HG03280 (cell line): Measurements from ENCODE around the gene CACNG4.

Experiments
- ATAC-seq: cut with Tn5 transposase; IDR thresholded peaks from one replicate; pipeline ENCODE4 v1.9.1; 2021; ENCODE audit warnings: mild to moderate bottlenecking, moderate library complexity; ENCODE audit not compliant: unreplicated experiment

The CACNG4 gene

DNA sequence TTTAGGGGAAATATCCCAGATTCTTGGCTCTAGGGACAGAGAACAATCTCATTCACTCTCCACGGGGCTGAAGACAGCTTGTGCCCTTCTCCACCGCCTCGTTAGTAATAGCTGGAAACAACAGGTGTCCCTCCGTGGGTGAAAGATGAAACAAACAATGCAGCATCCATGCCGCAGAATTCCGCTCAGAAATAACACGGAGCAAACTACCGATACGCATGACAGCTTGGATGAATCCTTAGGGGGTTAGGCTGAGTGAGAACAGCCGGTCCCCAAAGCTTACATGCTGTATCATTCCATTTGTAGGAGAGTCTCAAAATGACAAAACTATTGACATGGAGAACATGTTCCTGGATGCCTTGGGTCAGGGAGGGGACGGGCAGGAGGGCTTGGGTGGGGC lies 50.5 kb downstream of the CACNG4 start:
- ATAC-seq, result no peak

GRCh38 chr17:67016039-67016762 lies 51.7 kb downstream of the CACNG4 start:
- ATAC-seq, result no peak

GRCh38 chr17:67017910-67018309 lies 53.4 kb downstream of the CACNG4 start:
- no peak for ATAC-seq

DNA sequence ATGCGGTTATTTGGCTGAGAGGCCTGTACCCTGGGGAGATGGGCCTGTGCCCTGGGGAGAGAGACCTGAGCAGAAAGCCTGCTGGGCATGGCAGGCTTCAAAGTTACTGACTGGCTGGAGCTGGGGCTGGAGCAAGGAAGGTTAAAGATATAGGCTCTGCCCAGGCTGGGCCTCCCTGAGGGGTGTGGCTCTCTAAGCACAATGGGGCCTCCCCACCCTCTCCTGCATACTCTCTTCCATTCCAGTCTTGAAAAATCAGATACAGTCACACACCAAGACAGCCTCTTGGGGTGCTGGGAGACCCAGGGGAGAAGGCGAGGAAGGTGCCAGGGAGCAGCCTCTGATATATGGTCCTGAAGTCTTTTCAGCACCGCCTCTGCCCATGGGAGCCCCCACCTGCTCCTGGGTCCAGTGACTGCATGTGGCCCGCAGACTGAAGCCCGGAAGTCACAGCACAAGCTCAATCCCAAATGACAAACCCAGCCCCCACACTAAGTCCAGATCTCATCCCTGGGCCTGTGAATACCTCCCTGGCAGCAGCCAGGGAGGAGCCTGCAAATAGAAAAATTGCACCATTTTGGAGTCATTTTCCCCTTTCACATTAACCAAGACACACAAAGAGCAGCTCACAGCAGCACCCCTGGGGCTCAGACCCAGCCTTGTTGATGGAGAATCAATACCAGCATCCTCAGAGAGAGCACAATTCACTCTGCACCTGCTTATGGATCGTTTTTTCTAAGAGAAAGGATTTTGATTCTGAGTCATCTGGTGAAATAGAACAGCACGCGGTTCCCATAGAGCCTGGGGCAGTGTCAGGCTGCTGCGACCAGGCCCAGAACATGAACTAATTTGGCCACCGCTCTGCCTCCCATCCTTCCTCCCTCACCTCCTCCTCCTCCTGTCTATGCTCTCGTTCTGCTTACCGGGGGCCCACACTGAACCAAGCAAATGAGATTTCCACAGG lies 54.2 kb downstream of the CACNG4 start:
- ATAC-seq, result no peak

- ATAC-seq, result no peak
Observed at GRCh38 chr17:67019809-67020208, 55.3 kb downstream of the CACNG4 start.

GRCh38 chr17:67020293-67020766 lies 55.8 kb downstream of the CACNG4 start:
- no peak for ATAC-seq

- ATAC-seq, result no peak
Observed at GRCh38 chr17:67021196-67021595, 56.7 kb downstream of the CACNG4 start.

DNA sequence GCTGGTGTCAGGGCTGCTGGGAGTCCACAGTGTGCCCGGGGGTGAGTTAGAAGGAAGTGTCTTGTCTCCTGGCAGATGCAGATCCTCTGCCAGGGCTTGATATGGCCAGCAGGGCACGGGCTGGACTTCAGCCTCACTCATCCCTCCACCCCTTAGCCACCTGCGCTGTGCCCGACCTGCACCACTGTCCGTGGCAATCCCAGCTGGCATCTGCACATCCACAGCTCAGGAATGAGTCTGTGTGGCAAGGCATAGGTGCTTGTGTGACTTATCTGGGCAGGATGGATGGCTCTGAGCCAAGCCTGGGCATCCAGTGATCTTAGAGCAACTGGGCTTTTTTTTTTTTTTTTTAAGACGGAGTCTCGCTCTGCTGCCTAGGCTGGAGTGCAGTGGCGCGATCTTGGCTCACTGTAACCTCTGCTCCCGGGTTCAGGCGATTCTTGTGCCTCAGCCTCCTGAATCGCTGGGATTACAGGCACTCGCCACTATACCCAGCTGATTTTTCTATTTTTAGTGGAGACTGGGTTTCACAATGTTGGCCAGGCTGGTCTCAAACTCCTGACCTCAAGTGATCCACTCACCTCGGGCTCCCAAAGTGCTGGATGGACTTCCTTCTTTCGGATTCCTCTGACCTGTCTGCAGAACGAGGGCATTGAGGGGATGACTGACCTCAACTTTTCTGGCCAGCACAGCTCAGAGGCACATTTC lies 57.4 kb downstream of the CACNG4 start:
- ATAC-seq, result no peak

DNA sequence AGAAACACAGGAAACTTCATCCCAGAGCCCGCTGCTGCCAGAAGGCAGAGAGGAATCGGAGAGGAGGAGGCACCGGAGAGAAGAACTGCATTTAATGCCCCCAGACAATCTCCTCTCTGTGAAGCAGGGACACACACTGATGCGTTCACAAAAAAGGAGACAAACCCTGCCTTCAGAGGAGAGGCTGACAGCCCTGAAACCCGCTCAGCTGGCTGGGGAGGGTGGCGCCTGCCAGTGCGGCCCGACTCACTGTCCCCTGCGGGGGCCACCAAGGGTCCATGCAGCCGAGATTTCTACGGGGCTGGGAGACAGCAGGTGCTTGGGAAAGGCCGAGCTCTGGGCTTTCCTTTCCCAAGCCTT lies 57.9 kb downstream of the CACNG4 start:
- ATAC-seq, result no peak

GRCh38 chr17:67024736-67025135 lies 60.2 kb downstream of the CACNG4 start:
- ATAC-seq, result no peak

DNA sequence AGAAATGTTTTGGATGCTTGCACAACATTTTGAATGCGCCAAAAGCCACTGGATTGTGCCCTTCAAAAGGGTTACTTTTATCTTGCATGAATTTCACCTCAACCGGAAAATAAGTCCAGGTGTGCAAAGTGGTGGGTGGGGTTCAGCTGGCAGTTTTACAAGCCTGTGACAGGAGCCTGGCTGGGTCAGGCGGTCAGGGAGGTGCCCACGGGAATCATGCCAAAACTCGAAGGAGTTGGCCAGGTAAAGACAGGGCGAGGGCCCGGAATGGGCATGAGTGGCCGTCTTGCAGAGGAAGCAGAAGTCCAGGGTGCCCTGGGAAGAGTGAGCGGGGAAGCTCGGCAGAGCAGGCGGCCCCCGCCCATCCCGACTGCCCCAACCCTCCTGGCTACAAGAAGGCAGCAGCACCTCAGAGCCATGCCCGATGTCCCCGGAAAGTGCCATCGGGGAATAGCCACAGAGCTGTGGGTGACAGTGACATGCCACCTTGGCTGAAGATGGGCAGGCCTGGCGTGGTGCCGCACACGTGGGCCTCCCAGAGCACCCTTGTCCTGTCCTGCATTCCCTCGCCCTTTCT lies 60.8 kb downstream of the CACNG4 start:
- ATAC-seq, result no peak

- ATAC-seq, result no peak
Observed at GRCh38 chr17:67026341-67026740, 61.8 kb downstream of the CACNG4 start.

DNA sequence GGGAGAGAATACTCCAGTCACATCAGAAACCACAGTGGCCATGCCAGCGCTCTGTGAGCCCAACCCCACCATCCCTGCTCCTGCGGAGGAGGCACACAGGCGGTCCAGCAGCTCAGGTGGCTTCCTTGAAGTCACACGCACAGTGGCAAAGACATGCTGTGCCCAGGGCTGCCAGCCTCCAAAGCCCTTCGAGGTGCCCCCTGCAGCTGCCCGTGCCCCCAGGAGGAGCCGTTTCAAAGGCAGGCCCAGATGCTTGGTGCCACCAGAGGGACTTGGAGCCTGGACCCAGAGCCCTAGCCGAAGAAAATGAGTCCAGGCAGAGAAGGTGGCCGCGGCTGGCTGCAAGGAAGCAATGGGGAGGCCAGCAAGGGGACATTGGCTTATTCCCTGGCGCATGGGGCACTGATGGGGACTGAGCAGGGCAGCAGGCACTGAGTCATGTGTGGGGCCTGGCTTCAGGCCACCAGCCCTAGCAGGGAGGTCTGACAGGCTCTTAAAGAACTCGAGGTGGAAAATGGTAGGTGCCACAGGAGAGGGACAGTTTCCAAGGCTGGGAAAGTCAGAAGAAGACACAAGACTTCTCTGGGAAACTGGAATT lies 62.6 kb downstream of the CACNG4 start:
- no peak for ATAC-seq

DNA sequence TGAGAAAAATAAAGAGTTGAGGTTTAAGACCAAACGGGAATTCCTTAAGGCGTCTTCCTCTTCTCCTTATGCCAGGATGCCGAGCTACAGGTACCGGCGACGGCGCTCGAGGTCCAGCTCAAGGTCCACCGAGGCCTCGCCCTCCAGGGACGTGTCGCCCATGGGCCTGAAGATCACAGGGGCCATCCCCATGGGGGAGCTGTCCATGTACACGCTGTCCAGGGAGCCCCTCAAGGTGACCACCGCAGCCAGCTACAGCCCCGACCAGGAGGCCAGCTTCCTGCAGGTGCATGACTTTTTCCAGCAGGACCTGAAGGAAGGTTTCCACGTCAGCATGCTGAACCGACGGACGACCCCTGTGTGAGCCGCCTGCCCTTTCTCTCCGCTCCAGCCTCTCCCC lies 66.1 kb downstream of the CACNG4 start:
- no peak for ATAC-seq

DNA sequence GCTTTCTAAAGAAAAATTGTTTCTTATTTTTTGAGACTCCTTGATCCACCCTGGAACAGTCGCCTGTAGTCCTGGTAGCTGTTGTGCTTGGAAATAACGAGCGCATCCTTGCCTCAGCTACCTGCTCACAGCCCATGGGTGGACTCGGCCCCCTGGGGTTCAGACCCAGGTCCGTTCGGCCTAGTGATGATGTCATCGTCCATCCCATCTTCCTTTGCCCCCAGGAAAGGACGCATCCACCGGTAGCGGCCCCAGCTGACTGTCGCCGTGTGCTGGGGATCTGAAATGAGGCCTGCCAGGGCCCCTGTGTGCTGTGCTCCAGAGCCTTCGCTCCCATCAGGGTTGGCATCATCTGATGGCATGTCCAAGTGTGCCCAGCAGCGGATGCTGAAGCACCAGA lies 67.9 kb downstream of the CACNG4 start:
- no peak for ATAC-seq

DNA sequence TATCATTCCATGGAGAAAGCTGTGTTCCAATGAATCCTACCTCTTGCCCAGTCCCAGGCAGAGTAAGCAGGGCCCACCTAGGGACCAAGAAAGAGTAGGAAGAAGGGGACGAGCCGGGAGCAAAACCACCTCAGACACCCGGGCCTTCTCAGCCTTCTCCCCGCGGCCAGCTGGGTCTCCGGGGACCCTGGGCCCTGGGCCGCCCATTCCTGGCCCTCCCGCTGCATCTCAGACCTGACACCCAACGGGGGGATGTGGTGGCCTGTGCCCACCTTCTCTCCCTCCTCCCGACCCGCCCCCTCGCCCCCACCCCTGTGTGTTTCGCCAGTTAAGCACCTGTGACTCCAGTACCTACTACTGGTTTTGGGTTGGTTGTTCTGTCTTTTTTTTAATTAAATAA lies 68.5 kb downstream of the CACNG4 start:
- ATAC-seq, result no peak

- ATAC-seq, result no peak
Observed at GRCh38 chr17:67033613-67034012, 69.1 kb downstream of the CACNG4 start.

DNA sequence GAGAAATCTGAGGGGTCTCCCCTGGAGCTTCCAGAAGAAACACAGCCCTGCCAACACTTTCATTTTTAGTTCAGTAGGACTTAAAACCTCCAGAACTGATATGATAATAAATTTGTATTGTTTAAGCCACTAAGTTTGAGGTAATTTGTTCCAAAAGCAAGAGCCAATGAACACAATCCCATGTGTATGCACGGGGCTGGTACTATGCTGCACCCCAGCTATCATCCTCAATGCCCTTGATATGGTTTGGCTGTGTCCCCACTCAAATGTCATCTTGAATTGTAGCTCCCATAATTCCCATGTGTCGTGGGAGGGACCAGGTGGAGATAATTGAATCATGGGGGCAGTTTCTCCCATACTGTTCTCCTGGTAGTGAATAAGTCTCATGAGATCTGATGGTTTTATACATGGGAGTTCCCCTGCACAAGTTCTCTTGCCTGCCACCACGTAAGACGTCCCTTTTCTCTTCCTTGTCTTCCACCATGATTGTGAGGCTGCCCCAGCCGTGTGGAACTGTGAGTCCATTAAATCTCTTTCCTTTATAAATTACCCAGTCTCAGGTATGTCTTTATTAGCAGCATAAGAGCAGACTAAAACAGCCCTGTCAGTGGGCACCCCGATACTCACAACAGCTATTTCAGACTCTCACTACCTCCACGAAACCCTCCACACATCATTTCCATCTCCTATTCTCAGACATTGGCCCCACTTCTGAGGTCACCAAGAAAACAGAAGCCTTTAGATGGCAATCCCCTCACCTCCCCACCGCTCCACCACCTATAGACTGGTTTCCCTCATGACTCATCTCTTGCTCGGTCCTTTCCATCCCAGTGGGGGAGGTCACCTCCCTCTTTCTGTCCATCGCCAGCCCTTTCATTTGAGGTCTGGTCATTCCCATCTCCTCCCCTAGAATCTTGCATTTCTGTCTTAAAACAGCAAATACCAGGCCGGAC lies 70.9 kb downstream of the CACNG4 start:
- ATAC-seq, result peak; percentile 71

DNA sequence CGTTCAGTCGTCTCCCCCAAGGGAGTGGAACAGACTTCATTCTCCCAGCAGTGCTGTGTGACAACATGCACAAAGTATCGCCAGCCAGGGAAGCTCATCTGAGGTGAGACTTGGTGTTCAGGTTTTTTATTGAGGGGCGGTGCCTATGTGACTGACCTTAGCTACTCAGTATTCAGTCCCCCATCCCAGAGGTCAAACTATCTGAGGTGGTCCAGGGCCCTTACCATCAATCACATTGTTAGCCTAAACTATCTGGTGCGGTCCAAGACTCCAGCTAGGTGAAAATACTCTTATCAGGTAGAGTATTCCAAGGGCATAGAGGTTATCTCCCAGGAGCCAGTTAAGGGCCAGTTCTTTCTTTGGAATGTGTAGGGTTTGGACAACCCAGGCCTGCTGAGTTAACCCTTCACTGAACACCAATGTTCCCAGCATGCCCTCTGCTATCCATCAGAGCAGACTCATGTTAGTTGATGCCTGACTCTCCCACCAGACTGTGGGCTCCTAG lies 74.4 kb downstream of the CACNG4 start:
- no peak for ATAC-seq
